ENCODE measurements around the gene PPP3CA.

- no peak for TF ChIP-seq CTCF (IDR thresholded peaks at IDR 0.05)
- TF ChIP-seq POLR2A (IDR thresholded peaks at IDR 0.05) = no peak
These were observed 150.0 kb downstream of the PPP3CA start for GRCh38 chr4:101197350-101197749.
